ENCODE measurements around the gene CCDC201. TPM values are rescaled to one million over a fixed set of nuclear protein-coding genes. Genes with fewer than 3 reads are reported as not detected.

CCDC201 gene
- total and polyA plus RNA-seq, 2 of the 4 experiments (the other 2 are of a cell fraction) = not detected

GRCh38 chr7:45880433-45880860 is 7.6 kb upstream of the CCDC201 start:
- ATAC-seq (ENCODE audit: low read depth) (no peak), DNase-seq (no peak)
- TF ChIP-seq RAD21 (IDR thresholded peaks at IDR 0.05; ENCODE audit: low read length) = no peak
- no peak for TF ChIP-seq NFE2L2 (IDR thresholded peaks at IDR 0.05; ENCODE audit: low read depth, low read length)
- no peak for TF ChIP-seq SMC3 (IDR thresholded peaks at IDR 0.05; ENCODE audit: low read depth, low read length)
- BruUV-seq (replicated peaks) = no TSS peak
- dilution Hi-C loops (cut with HindIII; ENCODE audit: low sequenced_read_pairs, unreplicated experiment) (no loop called here), intact Hi-C loops (cut with micrococcal nuclease) (no loop called here), in situ Hi-C loops (cut with MboI; ENCODE audit: low sequenced_read_pairs) (no loop called here)
- Histone ChIP-seq H3K4ac (ENCODE audit: low read depth, low read length) (no peak overlapping the region), H4K5ac (ENCODE audit: low read depth, low read length) (no peak overlapping the region), H3K36me3 (ENCODE audit: control insufficient read depth, insufficient read depth, low read length) (no peaks in the 10 kb centered on the region), H3K4me3 (ENCODE audit: insufficient read depth, low read depth, low read length) (no peak overlapping the region), H2BK15ac (ENCODE audit: low read depth, low read length) (no peak overlapping the region; the same call in 2 of the 3 replicates), H3K9me3 (ENCODE audit: control insufficient read depth, insufficient read depth, low read length) (peaks cover 3% of the 10 kb centered on the region), H2AK9ac (replicated peaks; ENCODE audit: low read depth, low read length, poor library complexity) (no peak overlapping the region), H3K9ac (ENCODE audit: low read depth, low read length) (no peak overlapping the region), H3K4me2 (ENCODE audit: low read depth, low read length) (no peak overlapping the region), H3K4me1 (ENCODE audit: control insufficient read depth, insufficient read depth, low read length) (peaks cover 5% of the 10 kb centered on the region), H4K20me1 (ENCODE audit: insufficient read depth, low read length) (no peaks in the 10 kb centered on the region), H2BK120ac (ENCODE audit: low read depth, low read length) (no peak overlapping the region), H2BK5ac (ENCODE audit: low read depth, low read length, poor library complexity, severe bottlenecking) (no peak overlapping the region), H2BK20ac (ENCODE audit: low read depth, low read length) (no peak overlapping the region; the same call in 1 of the 2 replicates), H3K56ac (ENCODE audit: extremely low read depth, insufficient read depth, low read length) (no peak overlapping the region), H4K91ac (ENCODE audit: insufficient read depth, low read depth, low read length) (no peak overlapping the region), H3K79me1 (ENCODE audit: low read depth in 1 of 2, low read length in 2 of 2) (no peaks in the 10 kb centered on the region), H3K14ac (replicated peaks; ENCODE audit: low read depth, low read length) (no peak overlapping the region), H2AK5ac (ENCODE audit: low read depth, low read length) (peak overlapping the region; percentile 54), H3K27me3 (ENCODE audit: control insufficient read depth, insufficient read depth, low read length) (no peaks in the 10 kb centered on the region; the same call in 1 of the 2 replicates), H4K8ac (ENCODE audit: low read depth in 2 of 2, low read length in 2 of 2) (no peak overlapping the region), H3K27ac (ENCODE audit: insufficient read depth, low read length) (no peak overlapping the region), H3K18ac (ENCODE audit: low read depth, low read length) (no peak overlapping the region), H2AFZ (replicated peaks; ENCODE audit: low read length, poor library complexity) (no peak overlapping the region), H3K23ac (ENCODE audit: low read depth, low read length) (no peak overlapping the region), H3K9me1 (ENCODE audit: insufficient read depth, low read length) (peaks cover 20% of the 10 kb centered on the region)
- ChIA-PET CTCF (no interaction called here), POLR2A (ENCODE audit: unreplicated experiment) (no interaction called here)
- WGBS, 2 experiments (ENCODE audit: extremely low coverage in 2 of 2, insufficient read length in 1 of 2) = no CpG with 5 or more reads among the region's 7 CpGs

All from IMR-90 (cell line).